Suprapubic skin (tissue), 4 donors: Measurements from ENCODE around the gene TBC1D5. TPM values are rescaled to one million over a fixed set of nuclear protein-coding genes. Genes with fewer than 3 reads are reported as not detected.

Experiments
- DNase-seq, 2 donors: peaks; one replicate each; pipeline ENCODE4 v3.0.0-alpha.2; 2019; ENCODE audit warnings: low spot score in 2 of 2
- H3K27ac ChIP-seq: fragments of 200-600 bp; sonication (generic); one replicate; pipeline ENCODE4 v1.5.1; 2019
- H3K27me3 ChIP-seq: fragments of 200-600 bp; sonication (generic); one replicate; pipeline ENCODE4 v1.5.1; 2019
- H3K36me3 ChIP-seq: fragments of 200-600 bp; sonication (generic); one replicate; pipeline ENCODE4 v1.5.1; 2019
- H3K4me1 ChIP-seq: fragments of 200-600 bp; sonication (generic); one replicate; pipeline ENCODE4 v1.5.1; 2019
- H3K4me3 ChIP-seq: fragments of 200-600 bp; sonication (generic); one replicate; pipeline ENCODE4 v1.5.1; 2019; ENCODE audit warnings: mild to moderate bottlenecking
- H3K9me3 ChIP-seq: fragments of 200-600 bp; sonication (generic); one replicate; pipeline ENCODE4 v1.5.1; 2019
- CTCF ChIP-seq, 2 donors: fragments of 200-600 bp in 1 of 2; fragments of 450-650 bp in 1 of 2; sonication (generic) in 1 of 2; IDR thresholded peaks; one replicate each; pipeline ENCODE4 v1.5.1; 2016 to 2019; ENCODE audit warnings: antibody characterized with exemption in 2 of 2, mild to moderate bottlenecking in 1 of 2, moderate library complexity in 1 of 2
- EP300 ChIP-seq: sonication (generic); formaldehyde crosslinking; IDR thresholded peaks from one replicate; pipeline ENCODE4 v1.6.1; 2017; ENCODE audit warnings: antibody characterized with exemption
- POLR2A ChIP-seq, 2 donors: fragments of 450-650 bp; IDR thresholded peaks; one replicate each; pipeline ENCODE4 v1.6.1; 2017; ENCODE audit warnings: antibody characterized with exemption in 2 of 2, mild to moderate bottlenecking in 2 of 2, moderate library complexity in 2 of 2
- POLR2AphosphoS5 ChIP-seq, 3 donors: sonication (generic); formaldehyde crosslinking; IDR thresholded peaks; one replicate each; pipeline ENCODE4 v1.6.1; 2017; ENCODE audit warnings: antibody characterized with exemption in 3 of 3
- WGBS: methylation state at CpG from one replicate; pipeline ENCODE4 v1.1.5; 2018; 5-methylcytosine and 5-hydroxymethylcytosine counted together
- total RNA-seq, 4 donors: library from RNA; depleted of rRNA; stranded (reverse); fragments of >200 nt; gene quantifications; one replicate each; pipeline ENCODE4 v1.1.0, GENCODE V29; 2016

Gene TBC1D5
- total RNA-seq, 4 donors from 2014 or later = 66.4 to 98.5 (median 79.9) TPM

- WGBS = 81% methylated on average over 1 of the region's 1 CpG
- Histone ChIP-seq H3K4me1 (peaks cover 2% of the 10 kb centered on the region), H3K36me3 (no peaks in the 10 kb centered on the region), H3K9me3 (no peaks in the 10 kb centered on the region), H3K4me3 (no peak overlapping the region), H3K27me3 (no peaks in the 10 kb centered on the region), H3K27ac (no peak overlapping the region)
- DNase-seq = no peak
- TF ChIP-seq POLR2AphosphoS5 (IDR thresholded peaks at IDR 0.05) (no peak), EP300 (no peak), CTCF (IDR thresholded peaks at IDR 0.05) (no peak), POLR2A (IDR thresholded peaks at IDR 0.05) (no peak)
Observed at GRCh38 chr3:17553080-17553479, 189.4 kb downstream of the TBC1D5 start.

- H3K27me3 ChIP-seq = no peaks in the 10 kb centered on the region
- no peak for TF ChIP-seq EP300
- no peak for TF ChIP-seq POLR2A (IDR thresholded peaks at IDR 0.05)
- no peak for TF ChIP-seq CTCF (IDR thresholded peaks at IDR 0.05)
- TF ChIP-seq POLR2AphosphoS5 (IDR thresholded peaks at IDR 0.05) = no peak
- no peaks in the 10 kb centered on the region for H3K9me3 ChIP-seq
- no peaks in the 10 kb centered on the region for H3K36me3 ChIP-seq
- no peak overlapping the region for H3K27ac ChIP-seq
- peaks cover 2% of the 10 kb centered on the region for H3K4me1 ChIP-seq
- H3K4me3 ChIP-seq = no peak overlapping the region
- no peak for DNase-seq
Observed at GRCh38 chr3:17552351-17552750, 190.1 kb downstream of the TBC1D5 start.

- H3K9me3 ChIP-seq = no peaks in the 10 kb centered on the region
- no peaks in the 10 kb centered on the region for H3K27me3 ChIP-seq
- TF ChIP-seq EP300 = no peak
- TF ChIP-seq CTCF (IDR thresholded peaks at IDR 0.05) = no peak
- TF ChIP-seq POLR2AphosphoS5 (IDR thresholded peaks at IDR 0.05) = no peak
- no peak for TF ChIP-seq POLR2A (IDR thresholded peaks at IDR 0.05)
- 75% methylated on average over 1 of the region's 1 CpG for WGBS
- no peaks in the 10 kb centered on the region for H3K36me3 ChIP-seq
- H3K27ac ChIP-seq = no peak overlapping the region
- no peak for DNase-seq
- peaks cover 2% of the 10 kb centered on the region for H3K4me1 ChIP-seq
- H3K4me3 ChIP-seq = no peak overlapping the region
Observed at GRCh38 chr3:17551895-17552294, 190.5 kb downstream of the TBC1D5 start.

GRCh38 chr3:17551333-17551732 lies 191.1 kb downstream of the TBC1D5 start:
- 65% methylated on average over 2 of the region's 2 CpGs for WGBS
- Histone ChIP-seq H3K36me3 (no peaks in the 10 kb centered on the region), H3K4me3 (no peak overlapping the region), H3K27ac (no peak overlapping the region), H3K27me3 (no peaks in the 10 kb centered on the region), H3K9me3 (no peaks in the 10 kb centered on the region), H3K4me1 (peaks cover 2% of the 10 kb centered on the region)
- no peak for TF ChIP-seq POLR2AphosphoS5 (IDR thresholded peaks at IDR 0.05)
- no peak for TF ChIP-seq EP300
- no peak for TF ChIP-seq POLR2A (IDR thresholded peaks at IDR 0.05)
- no peak for TF ChIP-seq CTCF (IDR thresholded peaks at IDR 0.05)
- no peak for DNase-seq

GRCh38 chr3:17550624-17551023 lies 191.8 kb downstream of the TBC1D5 start:
- no peak overlapping the region for H3K27ac ChIP-seq
- no peaks in the 10 kb centered on the region for H3K27me3 ChIP-seq
- DNase-seq = no peak
- H3K4me1 ChIP-seq = peaks cover 2% of the 10 kb centered on the region
- H3K9me3 ChIP-seq = no peaks in the 10 kb centered on the region
- no peak overlapping the region for H3K4me3 ChIP-seq
- TF ChIP-seq EP300 (no peak), POLR2AphosphoS5 (IDR thresholded peaks at IDR 0.05) (no peak), CTCF (IDR thresholded peaks at IDR 0.05) (no peak), POLR2A (IDR thresholded peaks at IDR 0.05) (no peak)
- H3K36me3 ChIP-seq = no peaks in the 10 kb centered on the region
